RKO (cell line): Measurements from ENCODE around the gene DPP6.

Experiments used
- DNase-seq: peaks from one replicate; pipeline ENCODE4 v3.0.0-alpha.2; 2016; ENCODE audit warnings: low spot score

Gene DPP6

DNA sequence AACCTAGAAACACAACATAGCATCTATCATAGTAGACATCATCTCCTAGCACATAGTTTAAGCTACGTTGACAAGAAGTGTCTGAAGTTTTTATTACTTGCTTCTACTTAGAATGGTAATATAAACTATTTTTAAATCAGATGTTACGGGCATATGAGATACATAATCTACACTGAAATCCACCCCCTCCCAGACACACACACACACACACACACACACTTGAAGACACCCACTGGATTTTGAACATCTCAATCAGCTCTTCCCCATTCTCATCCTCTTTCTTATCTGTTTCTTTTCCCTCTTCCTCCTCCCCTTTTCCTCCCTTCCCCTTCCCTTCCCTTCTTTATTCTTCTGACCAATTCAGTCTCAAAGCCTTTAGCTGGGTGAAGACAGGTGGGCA is 774.8 kb downstream of the DPP6 start:
- no peak for DNase-seq

DNA sequence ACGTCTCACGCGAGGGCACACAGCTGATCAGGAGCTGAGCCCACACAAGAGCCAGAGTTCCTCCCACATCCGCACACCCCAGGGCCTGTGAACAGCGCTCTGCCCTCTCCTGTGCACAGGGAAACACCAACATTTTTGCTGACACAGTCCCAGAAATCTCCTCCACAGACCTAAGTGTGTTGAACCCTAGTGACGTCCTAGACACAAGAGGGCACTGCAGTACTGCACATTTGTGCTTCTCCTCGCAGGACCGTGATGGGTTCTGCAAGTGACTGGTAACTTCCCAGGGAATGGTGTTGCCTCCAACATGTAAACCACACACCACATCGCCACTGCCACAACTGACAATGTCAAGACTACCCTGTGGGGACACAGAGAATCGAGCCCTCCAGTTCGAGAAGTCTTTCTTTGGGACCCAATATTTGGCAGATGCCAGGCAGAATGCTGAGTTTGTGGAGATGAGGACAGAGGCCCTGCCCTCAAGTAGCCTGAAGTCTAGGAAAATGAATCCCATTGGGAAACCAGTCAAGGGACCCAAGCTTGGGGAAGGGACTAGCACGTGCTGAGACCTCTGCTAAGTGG is 780.5 kb downstream of the DPP6 start:
- peak; percentile 47 for DNase-seq

DNA sequence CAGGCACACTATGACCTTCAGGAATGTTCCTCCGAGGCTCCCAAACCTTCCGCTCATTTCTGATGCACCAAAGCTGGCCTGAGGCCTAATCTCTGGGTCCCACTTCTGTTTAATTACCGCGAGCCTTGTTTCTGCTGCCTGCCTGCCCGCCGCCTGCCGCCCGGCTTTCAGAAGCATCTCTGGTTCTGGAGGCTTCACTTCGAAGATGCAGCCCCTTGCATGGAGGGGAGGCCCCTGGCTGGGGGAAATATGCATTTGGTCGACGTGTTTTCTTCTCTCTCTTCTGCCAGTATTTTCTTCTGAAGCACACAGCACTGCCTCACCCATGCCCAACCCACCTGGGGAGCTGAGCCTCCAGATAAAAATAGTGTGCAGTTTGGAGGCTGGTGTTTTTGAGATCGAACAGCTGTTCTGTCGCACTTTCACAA is 783.8 kb downstream of the DPP6 start:
- DNase-seq, result no peak

DNA sequence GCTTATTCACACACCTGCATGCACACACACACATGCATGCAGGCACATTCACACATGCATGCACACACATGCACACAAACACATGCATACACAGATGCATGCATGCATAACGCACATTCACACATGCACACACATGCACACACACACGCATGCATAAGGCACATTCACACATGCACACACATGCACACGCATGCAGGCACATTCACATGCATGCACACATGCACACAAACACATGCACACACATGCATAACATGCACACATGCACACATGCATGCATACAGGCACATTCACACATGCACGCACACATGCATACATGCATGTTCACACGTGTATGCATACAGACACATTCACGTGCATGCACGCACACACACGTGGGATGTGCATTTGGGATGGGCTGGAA is 784.9 kb downstream of the DPP6 start:
- DNase-seq, result no peak

DNA sequence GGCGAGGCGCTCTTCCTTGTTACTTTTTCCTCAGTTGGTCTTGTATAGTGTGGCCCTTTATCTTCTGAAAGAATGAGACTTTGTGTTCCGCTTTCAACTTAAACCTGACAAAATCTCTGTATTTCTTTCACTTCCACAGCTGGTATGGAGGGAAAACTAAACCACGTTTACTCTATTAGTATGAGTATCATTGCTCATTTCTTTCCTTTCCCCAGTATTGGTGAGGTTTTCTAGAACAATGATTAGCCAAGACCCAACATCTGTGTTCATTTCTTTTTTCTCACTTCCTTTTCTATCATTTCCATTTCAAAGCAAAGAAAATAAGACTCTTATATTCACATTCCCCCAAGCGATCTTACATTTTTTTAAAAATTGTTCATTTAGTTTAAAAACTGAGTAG is 785.4 kb downstream of the DPP6 start:
- no peak for DNase-seq

DNA sequence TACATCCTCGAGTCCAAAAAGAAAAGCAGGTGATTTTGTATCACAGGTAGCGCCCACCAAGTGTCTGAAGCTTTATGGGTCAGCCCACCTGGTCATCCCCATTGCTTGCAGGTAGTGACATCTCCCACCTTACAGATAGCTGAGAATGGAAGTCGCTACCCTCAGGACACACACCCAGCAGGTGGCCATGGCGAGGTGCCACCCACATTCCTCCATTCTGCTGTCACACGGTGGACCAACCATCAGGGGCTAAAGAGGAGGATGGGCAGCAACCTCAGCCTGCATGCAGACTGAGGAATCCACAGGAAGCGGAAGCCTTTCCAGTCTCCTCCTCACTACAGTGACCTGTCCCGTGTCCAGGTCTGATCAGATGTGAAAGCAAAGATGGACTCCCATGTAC is 787.9 kb downstream of the DPP6 start:
- DNase-seq, result no peak

DNA sequence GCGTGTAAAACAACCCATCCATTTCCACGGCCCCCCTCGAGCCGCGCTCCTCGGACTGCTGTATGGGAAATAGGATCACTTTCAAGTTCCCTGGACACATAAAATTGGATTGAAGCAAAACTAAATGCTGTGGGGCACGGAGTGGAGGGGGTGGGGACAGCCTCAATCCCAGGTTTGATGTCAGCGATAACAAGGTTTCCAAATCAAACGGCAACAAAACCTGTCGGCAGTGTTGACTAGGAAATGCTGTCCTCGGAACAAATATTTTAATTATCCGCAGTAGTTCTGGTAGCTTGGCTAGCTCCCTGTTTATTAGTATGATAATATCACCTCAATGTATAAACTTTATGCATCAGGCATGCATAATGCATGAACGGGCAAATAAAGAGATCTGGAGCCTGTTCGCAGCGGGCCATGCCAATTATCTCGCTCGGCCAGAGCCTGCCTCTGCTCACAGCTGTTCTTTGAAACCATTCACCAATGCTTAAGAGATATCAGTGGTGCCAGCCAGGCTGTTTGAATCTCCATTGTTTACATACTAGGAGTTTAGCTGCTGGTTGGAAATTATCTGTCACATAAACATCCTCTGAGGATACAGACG is 789.6 kb downstream of the DPP6 start:
- DNase-seq, result no peak

DNA sequence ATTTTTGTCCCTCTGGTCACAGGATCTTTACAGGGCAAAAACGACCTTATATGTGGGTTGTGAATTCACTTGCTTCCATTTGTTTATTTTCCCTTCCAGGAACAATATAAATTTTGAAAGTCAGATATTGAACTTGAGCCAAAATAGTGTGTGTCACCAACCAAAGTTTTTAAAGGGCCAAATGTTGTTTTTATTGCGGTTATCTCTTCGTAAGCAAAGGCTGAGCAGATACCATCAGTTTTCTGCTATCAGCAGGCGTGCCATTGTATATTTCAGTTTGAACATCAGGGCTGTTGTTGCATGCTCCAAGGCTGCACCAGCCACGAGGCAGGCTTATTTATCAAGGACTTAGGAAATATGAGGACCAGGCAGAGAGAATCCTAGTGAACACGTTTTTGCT is 790.4 kb downstream of the DPP6 start:
- no peak for DNase-seq

DNA sequence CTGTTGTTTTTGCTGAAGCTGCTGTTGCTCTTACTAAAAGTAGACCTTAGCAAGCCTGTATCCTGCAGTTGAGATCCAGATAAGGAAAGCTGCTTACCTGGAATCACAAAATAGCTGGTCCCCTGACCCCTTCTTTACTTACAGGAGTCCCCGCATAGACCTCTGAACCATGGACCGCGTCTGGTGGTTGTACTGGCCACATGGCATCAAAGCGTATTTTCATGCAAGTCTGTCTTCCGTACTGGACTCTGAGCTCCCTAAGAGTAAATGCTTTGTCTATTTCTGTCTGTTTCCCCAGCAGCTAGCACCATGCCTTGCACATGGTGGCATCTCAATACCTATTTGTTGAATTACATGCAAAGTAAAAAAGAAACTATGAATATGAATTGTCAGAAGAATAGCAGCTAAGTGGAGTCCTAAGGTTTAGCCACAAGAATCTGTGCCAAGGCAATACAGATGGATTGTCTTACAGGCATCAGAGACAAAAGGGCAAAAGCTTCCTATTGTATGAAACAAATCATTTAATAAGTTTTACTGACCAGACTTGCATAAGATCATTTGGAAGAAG is 791.6 kb downstream of the DPP6 start:
- DNase-seq, result no peak

DNA sequence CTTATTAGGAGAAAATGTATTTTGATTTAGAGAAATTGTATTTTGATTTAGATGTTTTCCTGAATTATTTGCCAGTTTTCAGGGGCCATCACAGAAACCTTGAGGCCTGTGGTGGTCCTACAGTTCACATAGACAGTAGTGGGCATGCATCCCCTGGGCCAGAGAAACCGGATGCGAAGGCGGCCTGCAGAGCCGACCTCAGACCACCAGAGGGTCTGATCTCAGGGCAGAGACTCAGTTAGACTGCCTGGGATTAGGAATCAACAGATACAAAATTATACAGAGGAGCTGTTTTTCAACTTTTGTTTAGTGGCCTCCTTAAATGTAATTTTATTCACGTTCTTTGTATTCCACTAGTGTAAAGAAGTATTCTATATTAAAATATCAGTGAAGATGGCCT is 792.3 kb downstream of the DPP6 start:
- no peak for DNase-seq

DNA sequence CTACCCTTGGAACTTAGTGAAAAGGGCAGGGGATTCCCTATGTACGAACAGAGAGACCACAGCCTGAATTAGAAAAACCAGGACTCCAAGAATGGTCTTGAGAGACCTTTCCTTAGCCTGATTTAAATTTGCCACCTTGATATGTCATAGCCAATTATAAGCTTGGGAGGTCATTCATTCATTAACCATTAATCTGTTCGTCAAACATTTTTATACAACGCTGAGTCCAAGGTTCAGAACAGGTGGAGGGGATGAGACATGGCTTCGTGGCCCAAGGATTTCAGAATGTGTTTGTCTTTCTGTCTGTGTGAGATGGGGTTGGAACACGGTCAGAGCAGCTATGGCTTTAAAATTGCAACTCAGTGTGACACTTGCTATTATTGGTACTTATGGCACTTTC is 792.8 kb downstream of the DPP6 start:
- no peak for DNase-seq

DNA sequence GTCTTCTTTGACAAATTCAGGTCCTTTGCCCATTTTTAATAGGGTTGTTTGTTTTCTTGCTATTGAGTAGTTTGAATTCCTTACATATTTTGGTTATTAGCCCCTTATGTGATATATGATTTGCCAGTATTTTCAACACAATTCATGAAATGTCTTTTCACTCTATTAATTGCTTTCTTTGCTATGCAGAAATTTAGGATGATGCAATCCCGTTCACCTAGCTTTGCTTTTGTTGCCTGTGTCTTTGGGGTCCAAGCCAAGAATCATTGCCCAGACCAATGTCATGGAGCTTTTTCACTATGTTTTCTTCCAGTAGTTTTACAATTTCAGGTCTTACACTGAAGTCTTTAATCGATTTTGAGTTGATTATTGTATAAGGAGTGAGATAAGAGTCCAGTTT is 796.3 kb downstream of the DPP6 start:
- no peak for DNase-seq

DNA sequence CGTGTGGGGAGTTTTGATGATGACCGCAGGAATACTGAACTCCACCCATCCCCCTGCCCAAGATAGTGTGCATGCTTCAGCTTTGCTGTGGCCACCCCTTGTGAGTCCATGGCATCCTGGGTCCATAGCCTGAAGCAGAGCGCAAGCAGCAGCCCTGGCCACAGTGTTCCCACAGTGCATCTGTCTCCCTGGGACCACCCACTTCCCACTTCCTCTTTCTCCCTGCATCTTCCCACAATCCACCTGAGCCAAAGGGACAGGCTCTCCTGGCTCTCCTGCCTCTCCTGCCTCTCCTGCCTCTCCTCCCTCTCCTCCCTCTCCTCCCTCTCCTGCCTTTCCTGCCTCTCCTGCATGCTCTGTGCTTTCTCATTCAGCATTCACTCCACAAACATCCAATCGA is 800.0 kb downstream of the DPP6 start:
- DNase-seq, result no peak

DNA sequence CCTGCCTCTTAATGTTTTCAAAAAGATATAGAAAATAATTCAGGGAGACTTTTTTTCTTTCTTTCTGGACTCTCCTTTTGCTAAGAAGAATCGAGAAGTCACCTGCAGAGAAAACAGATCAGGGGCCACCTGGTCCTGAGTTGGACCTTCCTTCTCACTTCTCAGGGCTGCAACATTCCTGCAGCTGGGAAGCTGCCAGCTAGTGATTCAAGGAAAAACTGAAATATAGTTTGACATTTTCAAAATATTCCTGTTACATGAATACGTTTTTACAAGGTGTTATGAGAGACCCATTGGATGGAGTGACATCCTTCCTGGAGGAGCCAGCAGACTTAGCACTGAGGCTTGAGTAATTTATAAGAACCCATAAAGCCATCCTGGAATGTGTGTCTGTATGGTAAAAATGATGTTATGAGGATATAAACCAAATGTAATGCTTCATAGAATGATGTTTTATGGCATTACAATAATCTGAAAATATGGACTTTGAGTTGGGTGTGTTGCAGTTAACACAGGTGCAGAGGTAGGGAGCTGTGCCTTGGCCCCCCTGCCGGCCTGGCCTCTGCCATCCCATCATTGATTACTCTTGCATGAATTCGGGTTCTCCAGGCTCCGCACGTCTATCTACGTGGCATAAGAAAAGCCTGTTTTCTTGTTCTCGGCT is 801.0 kb downstream of the DPP6 start:
- DNase-seq, result no peak

DNA sequence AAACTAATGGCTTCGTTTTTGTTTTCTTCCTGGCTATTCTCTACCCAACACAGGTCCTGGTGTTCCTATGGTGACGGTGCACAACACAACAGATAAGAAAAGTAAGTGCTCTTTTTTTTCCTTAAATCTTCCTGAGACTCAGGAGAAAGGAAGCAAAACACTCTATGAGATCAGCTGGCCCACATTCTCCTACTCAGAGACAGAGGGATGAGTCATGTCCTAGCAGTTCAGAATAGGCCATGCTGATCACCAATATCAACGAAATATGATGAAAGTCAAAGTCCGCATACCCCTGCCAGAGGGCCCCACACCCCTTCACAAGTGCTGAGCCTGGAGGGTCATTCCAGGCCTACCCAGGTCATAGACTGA is 801.5 kb downstream of the DPP6 start:
- DNase-seq, result peak; percentile 9

DNA sequence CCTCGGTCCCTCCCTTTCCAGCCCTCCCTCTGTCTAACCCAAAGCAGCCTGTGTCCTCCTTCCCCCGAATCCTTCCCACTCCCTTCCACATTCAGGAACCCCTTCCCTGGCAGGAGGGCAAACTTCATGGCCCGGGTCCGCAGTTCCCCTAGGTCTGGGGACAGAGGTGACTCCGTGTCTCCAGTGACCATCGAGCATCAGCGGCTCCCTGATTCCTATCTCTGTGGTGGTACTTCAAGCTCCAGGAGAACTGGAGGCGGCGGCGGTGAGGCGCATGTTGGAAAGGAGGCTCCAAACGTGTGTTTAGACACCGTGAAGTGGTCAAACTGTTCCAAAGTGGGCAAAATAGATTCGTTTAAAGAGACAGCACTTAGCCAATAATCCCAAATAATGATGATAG is 802.6 kb downstream of the DPP6 start:
- no peak for DNase-seq

DNA sequence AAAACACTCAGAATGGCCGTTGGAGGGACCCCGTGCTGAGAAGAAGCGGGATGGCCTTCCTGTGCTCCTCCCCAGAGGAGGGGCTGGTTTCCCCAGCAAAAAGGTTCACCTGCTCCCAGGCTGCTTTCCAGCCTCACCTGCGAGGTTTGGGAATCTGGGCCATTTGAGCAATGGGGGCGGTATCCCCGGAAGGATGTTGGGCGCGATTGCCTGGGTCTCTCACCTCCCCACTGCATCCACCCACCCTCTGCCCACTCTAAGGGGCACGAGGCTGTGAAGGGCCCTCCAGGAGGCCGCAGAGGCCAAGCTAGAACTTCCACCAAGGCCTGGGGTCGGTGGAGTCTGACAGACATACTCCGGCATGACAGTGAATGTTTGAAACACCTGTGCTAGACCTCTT is 803.2 kb downstream of the DPP6 start:
- DNase-seq, result no peak

DNA sequence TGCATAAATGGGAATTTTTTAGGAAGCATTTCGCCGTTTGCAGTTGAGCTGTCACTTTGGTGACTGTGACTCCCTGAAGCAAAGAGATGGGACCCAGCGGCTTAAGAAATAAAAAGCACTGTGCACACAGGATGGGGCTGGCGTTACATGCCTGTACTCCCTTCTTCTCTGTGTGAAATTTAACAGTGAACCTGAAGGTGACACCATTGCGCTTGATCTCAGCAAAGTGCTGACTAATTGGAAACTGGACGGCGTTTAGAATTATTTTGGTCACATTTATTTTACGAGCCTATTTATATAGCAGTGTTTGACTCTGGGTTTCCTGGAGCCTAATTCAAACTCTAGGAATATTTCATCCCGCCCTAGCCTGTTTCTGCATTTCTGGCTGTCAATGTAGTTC is 804.5 kb downstream of the DPP6 start:
- no peak for DNase-seq

DNA sequence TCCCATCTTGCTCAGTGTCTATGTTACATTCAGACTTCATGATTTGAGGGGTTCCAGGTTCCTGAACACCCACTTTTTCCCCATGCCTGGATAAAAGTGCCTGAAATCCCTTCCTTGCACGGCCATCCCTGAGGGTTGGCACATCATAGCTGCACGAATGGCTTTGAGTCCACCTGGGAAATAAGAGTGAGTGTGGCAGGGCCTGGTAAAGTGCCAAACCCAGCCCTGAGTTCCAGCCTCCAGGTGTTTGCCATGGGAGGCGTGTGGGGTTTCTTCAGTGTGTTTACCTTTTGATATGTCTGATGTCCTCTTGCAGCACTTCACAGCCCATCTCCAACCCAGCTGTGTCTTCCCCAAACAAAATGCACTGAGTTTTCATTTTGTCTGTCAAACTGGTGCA is 805.0 kb downstream of the DPP6 start:
- DNase-seq, result no peak

DNA sequence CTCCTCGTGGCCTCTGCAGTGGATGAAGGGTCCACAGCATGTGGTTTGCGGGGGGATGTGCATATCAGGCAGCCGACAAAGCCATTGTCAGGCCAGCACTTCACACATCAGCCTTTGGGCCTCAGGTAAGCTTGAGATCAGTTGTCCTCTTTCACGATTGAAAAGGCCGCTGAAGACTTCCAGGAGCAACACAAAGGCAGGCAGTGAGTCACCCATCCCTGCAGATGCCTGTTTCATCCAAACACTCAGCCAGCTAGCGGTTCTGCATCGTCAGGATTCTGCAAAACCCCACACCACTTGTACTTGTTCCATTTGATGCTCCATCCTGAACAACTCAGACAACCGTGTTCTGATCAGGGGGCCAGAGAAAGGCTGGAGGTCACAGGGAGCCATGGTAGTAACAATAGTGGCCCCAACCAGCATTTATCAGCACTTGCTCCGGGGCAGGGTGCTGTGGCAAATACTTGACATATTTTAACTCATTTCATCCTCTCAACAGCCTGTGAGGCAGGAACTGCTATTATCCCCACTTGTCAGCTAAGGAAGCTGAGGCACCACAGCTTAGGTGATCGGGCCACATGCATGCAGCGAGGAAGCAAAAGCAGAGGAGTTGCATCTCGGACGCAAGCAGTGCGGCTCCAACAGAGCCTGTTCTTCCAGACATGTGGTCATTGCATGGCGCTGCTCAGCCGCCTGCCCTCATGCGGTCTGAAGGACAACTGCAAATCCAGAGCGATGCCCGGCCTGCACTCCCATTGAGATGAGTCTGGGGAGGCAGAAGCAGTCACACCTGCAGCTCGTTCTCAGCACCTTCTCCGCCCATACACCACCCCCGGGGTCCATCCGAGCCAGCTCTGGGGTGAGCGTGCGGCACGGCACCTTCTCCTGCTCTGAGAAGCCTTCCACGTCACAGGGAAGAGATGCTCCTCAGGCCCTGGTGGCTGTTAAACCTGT is 805.8 kb downstream of the DPP6 start:
- DNase-seq, result no peak

DNA sequence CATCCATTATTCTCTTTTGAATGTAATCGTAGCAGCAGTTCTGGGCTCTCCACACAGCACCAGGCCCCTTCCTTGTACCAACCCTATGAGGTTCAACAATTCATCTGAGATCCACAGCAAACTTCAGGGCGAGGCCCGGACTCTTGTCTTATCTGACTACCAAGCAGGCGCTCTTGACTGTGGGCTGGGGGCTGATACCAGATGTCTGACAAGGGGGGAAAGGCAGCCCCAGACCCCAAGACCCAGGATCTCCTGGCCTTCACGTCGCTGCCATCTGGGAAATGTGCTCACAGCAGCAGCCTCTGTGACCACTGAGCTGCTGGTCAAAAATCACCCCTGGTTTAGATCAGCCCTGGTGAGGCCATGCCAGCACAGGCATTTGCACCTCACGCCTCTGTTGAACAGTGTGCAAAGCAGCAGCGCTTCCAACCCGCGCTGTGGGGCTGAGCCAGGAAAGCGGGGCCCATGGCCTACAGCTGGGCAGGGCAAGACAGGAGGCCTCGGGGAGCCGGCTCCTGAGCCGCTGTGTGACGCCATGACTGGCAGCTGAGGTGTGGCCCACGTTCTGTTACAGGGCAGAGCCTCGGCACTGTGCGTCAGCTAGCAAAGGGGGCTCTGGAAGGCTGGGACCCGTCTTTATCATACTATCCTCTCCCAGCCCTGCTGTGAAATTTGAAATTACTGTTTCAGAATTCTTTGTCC is 806.8 kb downstream of the DPP6 start:
- no peak for DNase-seq
